T-helper 2 cell (primary cell): ENCODE data around the gene GOLGA6L10.

Experiments
- DNase-seq, 5 experiments: peaks; one replicate each; pipeline versions ENCODE4 v3.0.0 to v3.0.0-alpha.2; 2012 to 2022

GOLGA6L10 gene

DNA sequence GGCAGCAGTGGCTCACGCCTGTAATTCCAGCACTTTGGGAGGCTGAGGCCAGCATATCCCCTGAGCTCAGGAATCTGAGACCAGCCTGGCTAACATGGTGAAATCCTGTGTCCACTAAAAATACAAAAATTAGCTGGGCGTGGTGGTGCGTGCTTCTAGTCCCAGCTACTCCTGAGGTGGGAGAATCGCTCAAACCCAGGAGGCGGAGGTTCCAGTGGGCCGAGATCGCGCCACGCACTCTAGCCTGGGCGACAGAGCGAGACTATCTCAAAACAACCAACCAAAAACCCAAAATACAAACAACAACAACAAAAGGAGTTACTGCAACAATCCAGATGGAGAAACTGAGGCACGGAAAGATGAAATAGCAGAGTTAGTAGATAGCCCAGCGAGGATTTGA, 51.2 kb downstream of the GOLGA6L10 start:
- no peak for DNase-seq

DNA sequence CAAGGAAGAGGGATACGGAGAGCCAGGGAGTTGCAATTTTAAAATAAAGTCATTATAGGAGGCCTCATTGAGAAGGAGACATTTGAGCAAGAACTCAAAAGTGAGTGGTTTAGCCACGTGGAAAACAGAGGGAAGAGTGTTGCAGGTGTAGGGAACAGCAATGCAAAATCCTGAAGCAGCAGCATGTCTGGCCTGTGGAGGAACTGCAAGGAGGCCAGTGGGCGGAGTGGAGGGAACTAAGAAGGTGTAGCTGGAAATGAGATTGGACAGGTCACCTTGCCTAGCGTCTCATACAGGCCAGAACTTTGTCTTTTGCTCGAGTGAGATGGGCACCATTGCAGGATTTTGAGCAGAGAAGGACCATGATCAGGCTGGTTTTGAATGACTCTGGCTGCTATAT, 51.7 kb downstream of the GOLGA6L10 start:
- no peak for DNase-seq

GRCh38 chr15:82294061-82294690, 55.1 kb downstream of the GOLGA6L10 start:
- DNase-seq, result no peak

GRCh38 chr15:82292271-82292670, 57.0 kb downstream of the GOLGA6L10 start:
- no peak for DNase-seq
